ENCODE results near the gene MAFG. TPM values are rescaled to one million over a fixed set of nuclear protein-coding genes. Genes with fewer than 3 reads are reported as not detected.

The MAFG gene
- total and polyA plus RNA-seq, 2 of the 13 experiments (the other 11 are each of a cell fraction or from before 2014, with no cell fraction given): 14.5 to 20.0 TPM

GRCh38 chr17:81959362-81960129 is 32.0 kb upstream of the MAFG start:
- H3K27ac ChIP-seq (ENCODE audit: extremely low read length, insufficient read depth, low read length): peak overlapping the region; percentile 86
- CTCF ChIA-PET (ENCODE audit: low intra/inter-chr PET ratio, low total read pairs): interaction anchor here (1.0 to 4.7 kb wide), 10 partner anchors 10 to 78 kb away, joined by 4 to 181 read pairs (median 20); partner anchors contain the start of genes ASPSCR1, CENPX, DCXR and LRRC45
- peaks cover 63% of the 10 kb centered on the region for H3K79me2 ChIP-seq (ENCODE audit: insufficient read depth, low read length)
- no peaks in the 10 kb centered on the region for H3K9me3 ChIP-seq (ENCODE audit: low read length)
- no peaks in the 10 kb centered on the region; a peak in 1 of 5 replicates for H3K27me3 ChIP-seq (ENCODE audit: control insufficient read depth in 1 of 2, insufficient read depth in 2 of 2, low read length in 2 of 2)
- POLR2A ChIA-PET: interaction anchor here (0.6 to 7.0 kb wide), 13 partner anchors 8 to 78 kb away, joined by 3 to 406 read pairs (median 15); partner anchors contain the start of genes ASPSCR1, CENPX, DCXR and LRRC45
- peaks cover 21% of the 10 kb centered on the region for H4K20me1 ChIP-seq (ENCODE audit: insufficient read depth, low read length)
- intact Hi-C loops (cut with micrococcal nuclease; ENCODE audit: unreplicated experiment) (loop anchor here (2.0 kb wide), 1 partner anchor 35 kb away; no protein-coding TSS in a partner anchor), in situ Hi-C loops (cut with HindIII; ENCODE audit: extremely low pct_ligation_motif_present, low pct_unique_long_range_greater_than_20kb) (loop anchor here (5.0 kb wide), 2 partner anchors 38 to 63 kb away; partner anchors contain the start of genes CENPX and LRRC45)
- peak; percentile 49 for ATAC-seq
- WGBS (ENCODE audit: low lambda C conversion rate): 1% methylated on average over 11 of the region's 112 CpGs
- peaks cover 26 to 46% of the 10 kb centered on the region in 2 experiments for H3K36me3 ChIP-seq (replicated peaks in 1 of 2; ENCODE audit: control insufficient read depth in 1 of 2, insufficient read depth in 2 of 2, low read length in 2 of 2)
- peak overlapping the region; percentile 99 for H3K9ac ChIP-seq (ENCODE audit: insufficient read depth, low read depth, low read length)
- no peak overlapping the region for H2AFZ ChIP-seq (ENCODE audit: low read length)
- H3K4me1 ChIP-seq (ENCODE audit: insufficient read depth, low read length): peaks cover 70% of the 10 kb centered on the region
- FAIRE-seq: no peak
- H3K4me2 ChIP-seq (ENCODE audit: low read depth, low read length): peak overlapping the region; percentile 99
- H3K4me3 ChIP-seq (replicated peaks in 1 of 3; ENCODE audit: insufficient read depth in 1 of 3, low read depth in 2 of 3, low read length in 3 of 3): peak overlapping the region; percentile 95 to 97 (median 96)
- no TSS peak for BruUV-seq (replicated peaks)
- peak; percentile 40 for DNase-seq (ENCODE audit: low spot score)
- TF ChIP-seq ZNF7 (CRISPR knock-in tag; IDR thresholded peaks at IDR 0.05): no peak
- TF ChIP-seq SIN3A (IDR thresholded peaks at IDR 0.05; ENCODE audit: borderline replicate concordance, low read depth, low read length): 0 out of 2 replicates have a peak, but pooled peaks have one; percentile 69
- no peak for TF ChIP-seq ZNF547 (CRISPR knock-in tag; IDR thresholded peaks at IDR 0.05)
- TF ChIP-seq, protein P1, sequence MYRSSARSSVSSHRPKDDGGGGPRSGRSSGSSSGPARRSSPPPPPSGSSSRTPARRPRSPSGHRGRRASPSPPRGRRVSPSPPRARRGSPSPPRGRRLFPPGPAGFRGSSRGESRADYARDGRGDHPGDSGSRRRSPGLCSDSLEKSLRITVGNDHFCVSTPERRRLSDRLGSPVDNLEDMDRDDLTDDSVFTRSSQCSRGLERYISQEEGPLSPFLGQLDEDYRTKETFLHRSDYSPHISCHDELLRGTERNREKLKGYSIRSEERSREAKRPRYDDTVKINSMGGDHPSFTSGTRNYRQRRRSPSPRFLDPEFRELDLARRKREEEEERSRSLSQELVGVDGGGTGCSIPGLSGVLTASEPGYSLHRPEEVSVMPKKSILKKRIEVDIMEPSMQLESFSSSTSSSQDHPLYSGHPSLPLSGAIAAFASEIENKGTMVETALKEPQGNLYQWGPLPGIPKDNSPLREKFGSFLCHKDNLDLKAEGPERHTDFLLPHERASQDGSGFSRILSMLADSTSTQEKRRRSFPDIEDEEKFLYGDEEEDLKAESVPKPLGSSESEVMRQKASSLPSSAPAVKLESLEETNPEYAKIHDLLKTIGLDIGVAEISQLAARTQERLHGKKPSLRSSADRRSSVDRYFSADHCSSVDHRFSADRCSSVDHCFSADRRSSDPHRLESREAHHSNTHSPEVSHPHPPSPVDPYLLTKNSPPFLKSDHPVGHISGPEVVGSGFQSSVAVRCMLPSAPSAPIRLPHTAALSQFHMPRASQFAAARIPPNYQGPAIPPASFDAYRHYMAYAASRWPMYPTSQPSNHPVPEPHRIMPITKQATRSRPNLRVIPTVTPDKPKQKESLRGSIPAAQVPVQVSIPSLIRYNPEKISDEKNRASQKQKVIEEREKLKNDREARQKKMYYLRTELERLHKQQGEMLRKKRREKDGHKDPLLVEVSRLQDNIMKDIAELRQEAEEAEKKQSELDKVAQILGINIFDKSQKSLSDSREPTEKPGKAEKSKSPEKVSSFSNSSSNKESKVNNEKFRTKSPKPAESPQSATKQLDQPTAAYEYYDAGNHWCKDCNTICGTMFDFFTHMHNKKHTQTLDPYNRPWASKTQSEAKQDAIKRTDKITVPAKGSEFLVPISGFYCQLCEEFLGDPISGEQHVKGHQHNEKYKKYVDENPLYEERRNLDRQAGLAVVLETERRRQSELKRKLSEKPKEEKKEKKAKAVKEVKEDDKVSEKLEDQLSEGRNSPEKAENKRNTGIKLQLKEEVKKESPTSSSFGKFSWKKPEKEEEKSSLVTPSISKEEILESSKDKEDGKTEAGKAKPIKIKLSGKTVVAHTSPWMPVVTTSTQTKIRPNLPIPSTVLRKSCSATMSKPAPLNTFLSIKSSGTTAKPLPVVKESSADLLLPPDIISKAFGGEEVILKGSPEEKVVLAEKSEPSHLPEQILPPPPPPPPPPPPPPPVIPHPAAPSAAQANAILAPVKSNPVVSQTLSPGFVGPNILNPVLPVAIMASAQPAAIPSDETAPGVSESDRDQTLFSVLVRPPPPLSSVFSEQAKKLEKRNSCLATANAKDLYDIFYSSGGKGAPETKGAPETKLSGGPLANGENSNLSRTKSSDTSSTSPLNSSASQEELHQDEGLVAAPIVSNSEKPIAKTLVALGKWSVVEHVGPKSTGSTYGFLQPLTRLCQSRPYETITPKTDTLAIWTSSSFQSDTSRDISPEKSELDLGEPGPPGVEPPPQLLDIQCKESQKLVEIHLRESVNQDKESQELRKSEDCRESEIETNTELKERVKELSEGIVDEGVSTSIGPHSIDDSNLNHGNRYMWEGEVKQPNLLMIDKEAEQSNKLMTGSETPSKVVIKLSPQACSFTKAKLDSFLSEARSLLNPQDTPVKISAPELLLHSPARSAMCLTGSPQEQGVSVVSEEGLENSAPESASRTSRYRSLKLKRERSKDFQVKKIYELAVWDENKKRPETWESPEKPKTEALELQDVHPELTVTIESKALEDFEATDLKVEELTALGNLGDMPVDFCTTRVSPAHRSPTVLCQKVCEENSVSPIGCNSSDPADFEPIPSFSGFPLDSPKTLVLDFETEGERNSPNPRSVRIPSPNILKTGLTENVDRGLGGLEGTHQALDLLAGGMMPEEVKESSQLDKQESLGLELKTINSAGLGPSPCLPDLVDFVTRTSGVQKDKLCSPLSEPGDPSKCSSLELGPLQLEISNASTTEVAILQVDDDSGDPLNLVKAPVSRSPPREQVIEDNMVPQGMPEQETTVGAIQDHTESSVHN (CRISPR knock-in tag; IDR thresholded peaks at IDR 0.05): no peak
- no peak; the same call in 1 of the 2 replicates for TF ChIP-seq KDM2A (CRISPR knock-in tag; IDR thresholded peaks at IDR 0.05; ENCODE audit: borderline replicate concordance, low read depth)
- TF ChIP-seq JUN (CRISPR knock-in tag; IDR thresholded peaks at IDR 0.05): 0 out of 2 replicates have a peak, but pooled peaks have one; percentile 36
- peak; percentile 88 for TF ChIP-seq HOXA3 (CRISPR knock-in tag; IDR thresholded peaks at IDR 0.05)
- no peak for TF ChIP-seq RFXANK (CRISPR knock-in tag; IDR thresholded peaks at IDR 0.05)
- no peak for TF ChIP-seq SCMH1 (CRISPR knock-in tag; IDR thresholded peaks at IDR 0.05; ENCODE audit: borderline replicate concordance)
- TF ChIP-seq U2AF1 (optimal IDR thresholded peaks at IDR 0.05; ENCODE audit: low read depth, low read length): no peak
- no peak for TF ChIP-seq BCLAF1 (IDR thresholded peaks at IDR 0.05)
- no peak for TF ChIP-seq ZNF256 (CRISPR knock-in tag; conservative IDR thresholded peaks at IDR 0.05)
- TF ChIP-seq SMARCC2 (IDR thresholded peaks at IDR 0.05): no peak

All from HepG2 (cell line).